ENCODE results near the gene GRN.
"Not testable (repeated sequence)": the region's sequence is repeated elsewhere in the genome, so short reads cannot be mapped to it uniquely, and the experiment has no call there.

GRN gene

DNA sequence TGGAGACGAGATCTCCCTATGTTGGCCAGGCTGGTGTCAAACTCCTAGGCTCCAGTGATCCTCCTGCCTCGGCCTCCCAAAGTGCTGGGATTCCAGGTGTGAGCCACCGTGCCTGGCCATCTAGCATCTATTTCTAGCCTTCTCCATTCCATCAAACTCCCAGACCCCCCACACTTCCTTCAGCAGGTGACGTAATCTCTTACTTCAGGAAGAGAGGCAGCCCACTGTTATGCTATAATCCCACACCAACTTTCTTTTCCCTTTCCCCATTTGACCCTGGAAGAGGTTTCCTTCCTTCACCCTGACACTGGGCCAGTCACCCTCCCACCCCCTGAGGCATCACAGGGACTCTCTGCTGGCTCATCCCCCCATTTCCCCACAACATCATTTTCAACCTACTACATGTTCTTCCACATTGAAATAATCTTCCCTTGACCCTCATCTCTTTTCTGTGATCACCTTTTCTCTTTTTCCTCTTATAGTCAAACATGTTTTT lies 36.8 kb downstream of the GRN start:
- in situ Hi-C loops (cut with MboI; ENCODE audit: low sequenced_read_pairs): no loop called here

DNA sequence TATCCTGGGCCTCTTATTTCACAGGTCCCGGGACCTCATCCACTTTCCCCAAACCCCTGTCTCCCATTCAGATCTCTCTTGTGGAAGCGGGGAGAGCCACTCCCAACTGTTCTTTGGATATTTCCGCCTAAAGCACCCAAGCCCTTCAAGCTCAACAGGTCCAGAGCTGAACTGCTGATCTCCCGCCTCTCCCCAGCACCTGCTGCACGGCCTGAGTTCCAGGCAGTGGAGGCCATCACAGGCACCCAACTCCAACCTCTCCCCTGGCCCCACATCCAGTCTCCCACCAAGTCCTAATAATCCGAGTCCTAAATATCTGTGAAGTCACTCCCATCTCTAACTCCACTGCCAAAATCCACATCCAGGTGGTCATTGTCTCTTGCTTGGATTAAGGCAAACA lies 37.8 kb downstream of the GRN start:
- in situ Hi-C loops (cut with MboI; ENCODE audit: low sequenced_read_pairs): no loop called here

DNA sequence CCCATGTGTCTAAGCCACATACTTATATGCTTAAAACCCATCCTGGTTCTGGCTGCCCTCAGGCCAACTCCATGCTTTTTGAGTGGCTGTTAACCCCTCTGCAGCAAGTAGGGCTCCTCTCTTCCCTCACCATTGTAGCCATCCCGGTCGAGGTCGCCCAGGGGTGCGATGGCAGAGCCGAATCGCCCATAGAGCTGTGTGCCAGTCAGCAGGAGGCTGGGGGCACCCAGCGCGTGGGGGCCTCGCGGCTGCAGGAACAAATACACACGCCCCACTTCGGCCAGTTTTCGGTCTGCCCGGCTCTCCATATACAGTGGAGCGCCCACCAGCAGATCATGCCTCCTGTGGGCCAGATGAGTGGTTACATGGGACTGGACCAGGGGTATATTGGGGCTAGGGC lies 38.3 kb downstream of the GRN start:
- in situ Hi-C loops (cut with MboI; ENCODE audit: low sequenced_read_pairs): no loop called here

DNA sequence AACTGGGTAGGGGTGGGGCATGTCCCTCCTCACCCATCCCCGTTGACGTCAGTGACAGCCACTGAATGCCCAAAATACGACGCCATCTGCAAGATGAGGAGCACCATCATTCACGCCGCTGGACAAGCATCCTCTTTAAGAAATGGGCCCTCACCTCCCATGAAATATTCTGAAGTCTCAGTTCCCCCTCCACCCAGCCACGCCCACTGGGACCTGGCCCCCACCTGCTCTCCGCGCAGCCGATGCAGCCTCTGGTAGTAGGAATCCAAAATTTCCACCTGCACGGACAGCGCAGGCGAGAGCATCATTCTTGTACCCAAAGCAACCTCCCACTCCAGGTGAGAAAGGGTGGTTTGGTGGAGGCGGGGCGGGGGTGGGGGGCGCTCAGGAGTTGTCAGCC lies 38.8 kb downstream of the GRN start:
- in situ Hi-C loops (cut with MboI; ENCODE audit: low sequenced_read_pairs): no loop called here

DNA sequence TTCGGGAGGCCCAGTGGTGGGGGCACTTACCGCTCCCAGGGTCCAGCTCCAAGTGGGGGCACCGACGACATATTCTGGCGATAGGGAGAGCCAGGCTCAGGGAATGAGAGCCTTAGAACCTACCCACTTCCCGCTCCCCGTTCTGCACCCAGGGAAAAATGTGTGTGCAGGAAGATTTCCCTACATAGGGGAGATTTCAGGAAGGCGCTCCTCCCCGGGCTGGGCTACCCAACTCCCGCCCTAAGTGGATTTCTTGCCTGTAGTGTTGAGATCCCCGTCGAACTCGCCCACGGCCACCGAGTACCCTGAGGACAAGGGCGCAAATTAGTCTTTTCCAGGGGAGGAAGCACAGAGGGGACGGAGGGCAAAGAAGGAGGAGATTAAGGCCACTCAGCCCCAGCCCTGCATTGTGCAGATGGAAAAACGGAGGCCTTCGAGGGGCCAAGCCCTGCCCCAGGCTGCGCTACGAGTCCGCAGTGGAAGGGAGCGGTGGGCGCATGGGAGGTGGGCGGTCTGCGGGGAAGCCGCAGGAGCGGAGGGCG lies 39.2 kb downstream of the GRN start:
- in situ Hi-C loops (cut with MboI; ENCODE audit: low sequenced_read_pairs): no loop called here

DNA sequence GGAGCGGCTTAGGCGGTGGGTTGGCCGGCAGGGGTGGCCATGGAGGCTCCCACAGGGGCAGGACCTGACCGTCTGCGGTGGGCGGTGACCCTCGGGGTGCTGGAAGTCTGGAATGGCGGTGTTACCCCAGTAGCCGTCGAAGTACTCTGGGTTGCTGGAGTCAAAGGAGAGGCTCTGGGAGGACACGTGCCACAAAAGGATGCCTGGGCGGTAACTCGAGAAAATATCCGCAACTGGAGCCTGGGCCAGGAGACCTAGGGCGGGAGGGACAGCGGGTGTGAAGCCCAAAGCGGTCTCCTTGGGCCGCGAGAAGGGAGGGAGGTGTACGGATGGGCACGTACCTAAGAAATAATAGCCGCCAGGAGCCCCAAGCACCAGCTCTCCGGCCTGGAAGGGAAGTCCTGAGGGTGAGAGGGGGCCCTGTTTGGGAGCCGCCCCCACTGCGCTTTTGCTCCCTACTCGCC lies 39.8 kb downstream of the GRN start:
- in situ Hi-C loops (cut with MboI; ENCODE audit: low sequenced_read_pairs): no loop called here

DNA sequence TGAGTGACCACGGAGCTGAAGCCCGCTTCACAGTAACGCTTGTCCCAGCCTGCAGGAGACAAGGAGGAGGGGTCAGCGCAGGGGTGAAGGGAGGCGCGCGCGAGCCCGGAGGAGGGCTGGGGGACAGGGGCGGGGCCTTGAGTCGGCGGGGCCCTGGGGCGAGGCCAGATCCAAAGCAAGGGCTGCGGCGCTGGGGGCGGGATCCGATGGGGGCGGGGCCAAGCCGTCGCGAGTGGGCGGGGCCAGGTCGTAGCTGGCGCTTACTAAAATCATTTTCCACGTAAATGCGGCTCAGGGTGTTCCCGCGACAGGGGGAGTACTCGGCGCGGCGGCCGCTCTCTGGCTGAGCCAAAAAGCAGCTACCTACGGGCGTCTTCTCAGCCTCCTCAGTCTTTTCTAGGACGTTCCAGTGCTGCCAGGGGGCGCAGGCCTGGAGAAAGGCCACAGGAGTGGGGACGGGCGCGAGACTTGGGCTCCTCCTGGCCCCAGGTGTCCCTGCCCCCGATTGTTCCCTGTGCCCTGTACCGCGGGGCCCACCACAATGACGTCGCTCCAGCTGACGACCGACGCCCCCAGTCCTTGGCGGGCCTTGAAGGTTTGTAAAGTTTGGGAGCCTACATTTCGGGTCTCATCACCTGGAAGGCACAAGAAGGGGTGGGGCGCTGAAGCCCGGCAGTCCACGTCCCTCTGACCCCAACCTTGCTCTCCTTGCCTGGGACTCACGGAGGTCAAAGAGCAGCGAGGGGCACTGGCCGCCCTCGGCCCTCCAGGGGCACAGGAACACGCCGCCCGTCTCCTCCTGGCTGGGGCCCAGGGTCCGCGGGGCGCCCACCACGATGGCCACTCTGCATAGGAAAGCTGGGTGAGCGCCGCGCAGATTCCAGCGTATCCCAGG lies 40.4 kb downstream of the GRN start:
- in situ Hi-C loops (cut with MboI; ENCODE audit: low sequenced_read_pairs): no loop called here

DNA sequence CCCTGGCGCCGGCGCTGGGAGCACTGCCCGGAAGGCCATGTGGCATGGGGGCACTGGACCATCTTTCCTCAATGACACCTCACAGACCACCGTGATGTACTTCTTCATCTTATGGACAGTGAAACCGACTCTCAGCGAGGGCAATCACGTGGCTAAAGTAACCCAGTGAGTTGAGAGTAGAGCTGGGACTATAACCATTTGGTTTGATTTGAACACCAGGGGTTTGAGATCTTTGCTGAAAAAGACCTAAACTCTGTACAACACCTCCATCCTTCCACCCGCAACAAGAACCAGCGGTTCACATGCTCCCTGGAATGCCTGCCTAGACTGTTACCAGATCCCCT lies 41.1 kb downstream of the GRN start:
- in situ Hi-C loops (cut with MboI; ENCODE audit: low sequenced_read_pairs): no loop called here

DNA sequence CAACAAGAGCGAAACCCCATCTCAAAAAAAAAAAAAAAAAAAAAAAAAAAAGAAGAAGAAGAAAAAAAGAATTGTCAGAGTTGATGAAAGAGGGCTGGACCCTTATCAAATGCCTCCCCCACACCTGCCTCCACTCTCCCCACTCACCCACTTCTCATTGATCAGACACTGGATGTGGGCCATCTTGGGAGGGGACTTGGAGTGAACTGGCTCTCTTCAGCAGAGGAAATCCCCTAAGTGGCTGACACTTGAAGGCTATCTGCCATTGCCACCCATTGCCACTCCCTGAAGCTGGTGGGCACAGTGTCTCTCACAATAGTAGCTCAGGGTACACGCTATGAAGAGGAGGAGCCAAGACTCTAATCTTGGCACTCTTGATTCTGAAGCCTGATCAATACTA lies 42.7 kb downstream of the GRN start:
- in situ Hi-C loops (cut with MboI; ENCODE audit: low sequenced_read_pairs): no loop called here

DNA sequence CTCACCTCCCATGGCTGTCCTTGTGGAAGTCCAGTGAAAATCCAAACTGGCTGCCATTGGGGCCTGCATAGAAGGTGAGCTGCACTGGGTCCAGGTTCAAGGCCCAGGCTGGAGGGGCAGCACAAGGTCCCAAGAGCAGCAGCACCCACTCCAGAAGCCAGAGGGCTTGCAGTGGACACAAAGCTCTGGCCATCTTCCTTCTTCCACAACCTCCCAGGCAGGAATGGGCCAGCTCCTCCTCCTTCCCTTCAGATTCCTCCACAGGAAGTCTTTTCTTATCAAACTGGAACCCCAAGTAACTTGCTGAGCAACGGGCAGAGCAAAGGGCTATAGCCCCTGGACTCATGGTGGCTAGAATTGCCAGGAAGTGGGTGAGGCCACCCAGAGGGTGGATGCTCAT lies 44.2 kb downstream of the GRN start, which contains the start of gene ITGA2B:
ITGA2B (minus strand) TSS at position 369 of the 400 bp plus-strand sequence; CDS start at position 193, 176 bp downstream.
- in situ Hi-C loops (cut with MboI; ENCODE audit: low sequenced_read_pairs): no loop called here

DNA sequence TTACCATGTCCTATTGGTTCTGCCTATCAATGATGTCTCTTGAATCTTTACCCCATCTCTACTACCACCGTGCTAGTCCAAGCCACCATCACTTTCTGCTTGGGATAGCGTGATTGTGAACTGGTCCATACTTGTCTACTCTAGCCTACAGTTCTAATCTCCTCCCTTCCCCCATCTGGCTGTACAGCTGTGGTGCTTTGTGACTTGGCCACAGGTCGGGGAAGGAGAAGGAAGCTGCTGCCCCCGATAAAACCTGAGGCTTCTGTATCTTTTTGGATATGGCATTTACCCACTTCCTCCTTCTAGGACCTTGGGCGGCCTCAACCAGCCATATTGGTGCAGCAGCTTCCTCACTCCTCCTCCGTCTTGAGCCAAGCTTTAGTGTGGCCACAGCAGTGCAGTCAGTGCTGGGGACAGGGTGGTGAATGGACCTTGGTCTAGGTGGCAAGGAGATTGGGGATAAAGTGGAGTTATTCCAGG lies 44.7 kb downstream of the GRN start:
- in situ Hi-C loops (cut with MboI; ENCODE audit: low sequenced_read_pairs): no loop called here

DNA sequence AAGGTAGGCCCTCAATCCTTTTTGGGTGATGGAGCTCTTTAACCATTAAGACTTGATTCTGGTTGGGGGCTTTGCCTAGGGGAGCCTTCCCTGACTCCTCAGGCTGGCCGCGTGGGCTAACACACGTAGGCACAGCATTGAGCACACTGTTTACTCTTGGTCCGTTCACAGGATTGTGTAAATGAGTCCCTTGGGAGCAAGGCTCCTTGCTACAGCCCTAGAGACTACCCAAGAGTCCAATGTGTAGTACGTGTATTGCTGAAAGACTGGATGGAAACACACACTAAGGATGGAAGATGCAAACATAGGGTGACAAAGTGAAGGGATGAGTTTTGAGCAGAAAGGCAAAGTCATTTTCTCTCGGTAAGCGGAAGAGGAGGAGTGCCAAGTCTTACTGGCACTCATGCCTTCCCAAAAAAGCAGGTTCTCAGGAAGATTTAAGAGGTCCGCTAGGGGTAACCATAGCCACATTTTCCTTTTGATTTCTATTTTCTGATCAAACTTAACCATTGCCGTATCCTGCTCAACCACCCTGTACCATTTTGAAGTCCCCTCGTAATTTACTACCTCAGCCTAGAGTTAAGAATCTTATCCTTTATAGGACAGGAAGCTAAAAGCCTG lies 45.3 kb downstream of the GRN start:
- in situ Hi-C loops (cut with MboI; ENCODE audit: low sequenced_read_pairs): no loop called here

DNA sequence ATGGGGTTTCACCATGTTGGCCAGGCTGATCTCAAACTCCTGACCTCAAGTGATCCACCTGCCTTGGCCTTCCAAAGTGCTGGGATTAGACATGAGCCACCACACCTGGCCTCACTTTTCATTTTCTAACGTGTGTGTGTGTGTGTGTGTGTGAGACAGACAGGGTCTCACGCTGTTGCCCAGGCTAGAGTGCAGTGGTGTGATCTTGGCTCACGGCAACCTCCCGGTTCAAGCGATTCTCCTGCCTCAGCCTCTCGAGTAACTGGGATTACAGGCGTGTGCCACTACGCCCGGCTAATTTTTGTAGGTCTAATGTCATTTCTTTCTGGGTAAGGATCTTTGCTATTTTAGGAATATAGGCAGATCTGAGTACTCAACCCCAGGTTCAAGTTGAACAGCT lies 49.0 kb downstream of the GRN start:
- in situ Hi-C loops (cut with MboI; ENCODE audit: low sequenced_read_pairs): not testable (repeated sequence)

DNA sequence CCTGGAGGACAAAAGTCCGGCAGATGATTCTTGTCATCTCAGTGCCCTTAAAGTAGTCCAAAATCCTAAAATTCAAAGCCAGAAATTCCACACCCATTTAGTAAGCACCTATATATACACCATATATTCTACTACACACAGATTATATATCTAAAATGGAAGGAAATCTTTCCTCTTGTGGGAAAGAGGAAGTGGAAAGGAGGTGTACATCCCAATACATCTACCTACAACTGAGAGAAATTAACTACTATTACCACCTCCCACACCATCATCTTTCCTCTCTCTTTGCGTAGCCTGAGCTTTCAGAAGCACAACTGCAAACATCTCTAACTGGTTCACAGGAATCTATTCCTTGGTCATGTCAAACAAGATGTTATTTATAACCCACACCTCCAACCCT lies 49.7 kb downstream of the GRN start:
- in situ Hi-C loops (cut with MboI; ENCODE audit: low sequenced_read_pairs): no loop called here

DNA sequence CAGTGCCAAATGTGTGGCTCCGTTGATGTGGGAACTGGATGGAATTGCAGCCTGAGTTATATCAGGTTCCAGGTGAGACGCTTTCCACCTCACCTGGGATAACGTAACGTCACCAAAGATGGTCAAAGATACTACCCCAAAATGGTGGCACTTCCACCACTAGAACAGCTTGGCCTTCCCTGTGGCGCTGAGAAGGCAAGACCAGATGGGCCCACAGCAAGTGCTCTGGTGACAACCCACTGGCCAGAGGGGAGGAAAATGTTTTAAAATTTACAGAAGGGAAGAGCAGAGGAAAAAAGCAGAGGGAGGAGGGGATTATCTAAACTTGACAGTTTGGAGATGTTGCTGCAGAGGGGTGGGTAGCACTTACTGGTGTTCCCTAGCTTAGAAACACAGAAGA lies 51.8 kb downstream of the GRN start:
- in situ Hi-C loops (cut with MboI; ENCODE audit: low sequenced_read_pairs): no loop called here

DNA sequence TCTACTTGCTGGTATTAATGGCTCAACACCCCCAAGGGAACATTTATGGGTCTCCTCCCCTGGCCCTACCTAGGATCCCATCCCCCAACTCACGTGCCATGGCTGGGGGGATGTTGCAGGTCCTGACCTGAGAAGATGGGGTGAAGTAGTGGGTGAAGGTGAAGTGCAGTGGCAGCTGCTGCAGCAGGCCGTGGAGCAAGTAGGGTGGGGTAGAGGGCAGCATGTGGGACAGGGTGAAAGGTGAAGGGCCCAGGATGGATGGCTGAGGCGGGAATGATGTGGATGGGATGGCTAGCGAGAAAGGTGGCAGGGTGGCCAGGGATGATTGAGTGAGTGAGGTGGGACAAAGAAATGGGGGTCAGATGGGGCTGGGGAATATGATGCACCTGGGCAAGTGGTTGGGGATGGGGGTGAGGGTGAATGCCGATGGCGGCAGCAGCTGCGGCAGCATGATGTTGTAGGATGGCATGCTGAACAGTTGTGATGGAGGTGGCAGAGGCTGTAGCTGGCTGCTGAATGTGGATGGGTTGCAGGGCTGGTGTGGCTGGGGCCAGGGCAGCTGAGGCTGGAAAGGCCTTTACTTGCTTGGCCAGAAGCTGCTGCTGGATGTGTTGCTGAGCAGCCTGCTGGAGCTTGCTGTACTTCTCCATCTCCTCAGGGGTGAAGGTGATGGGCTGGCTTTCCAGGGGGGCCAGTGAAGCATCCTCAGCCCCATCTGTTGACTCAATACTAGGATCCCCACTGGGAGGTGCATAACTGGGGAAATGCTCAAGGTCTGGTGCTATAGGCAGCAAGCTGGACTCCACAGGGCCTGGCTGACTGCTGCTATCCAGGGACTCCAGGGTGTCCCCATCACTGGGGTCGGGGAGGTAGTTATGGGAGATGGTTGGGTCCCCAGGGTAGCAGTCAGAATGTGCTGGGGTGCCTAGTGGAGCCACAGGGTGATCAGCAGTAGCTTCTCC lies 52.7 kb downstream of the GRN start:
- in situ Hi-C loops (cut with MboI; ENCODE audit: low sequenced_read_pairs): no loop called here

DNA sequence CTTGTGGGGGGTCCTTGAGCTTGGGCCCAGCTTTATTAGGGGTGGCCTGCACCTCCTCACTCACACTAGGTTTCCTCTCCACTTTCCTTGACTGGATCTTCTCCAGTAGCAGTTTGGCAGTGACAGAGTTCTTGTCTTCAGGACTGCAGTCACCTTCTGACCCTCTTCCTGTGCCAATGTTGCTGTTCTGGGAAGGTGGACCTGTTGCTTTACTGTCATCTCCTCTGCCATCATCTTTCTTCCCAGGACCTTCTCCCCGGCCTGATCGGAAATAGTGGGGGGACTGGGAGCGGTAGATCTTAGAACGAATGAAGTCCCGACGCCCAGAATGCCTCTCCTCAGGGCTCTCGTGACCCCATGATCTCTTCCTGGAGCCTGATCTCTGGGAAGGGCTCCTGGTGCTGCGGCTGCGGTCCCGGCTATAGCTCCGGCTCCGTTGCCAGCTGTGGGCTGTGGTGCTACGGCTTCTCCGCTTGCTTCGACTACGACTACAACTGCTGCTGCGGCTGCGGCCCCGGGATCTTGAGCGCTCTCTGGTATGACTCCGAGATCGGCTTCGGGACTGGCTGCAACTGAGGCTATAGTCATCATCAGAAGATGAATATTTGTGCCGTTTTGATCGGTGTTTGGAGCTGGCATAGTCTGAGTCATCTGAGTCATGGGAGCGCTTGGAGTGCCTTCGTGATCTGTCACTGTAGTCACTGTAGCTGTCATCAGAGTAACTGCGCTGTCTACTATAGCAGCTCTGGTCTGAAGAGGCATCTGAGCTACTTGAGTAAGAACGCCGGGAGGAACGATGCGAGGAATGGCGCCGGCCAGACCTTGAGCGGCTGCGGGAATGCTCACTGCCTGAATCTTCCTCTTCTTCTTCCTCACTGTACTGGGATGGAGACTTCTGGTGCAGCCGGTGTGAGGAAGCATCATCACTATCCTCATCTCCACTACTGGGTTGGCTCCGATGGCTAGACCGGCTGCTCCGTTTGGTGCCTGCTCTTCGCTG lies 53.9 kb downstream of the GRN start:
- in situ Hi-C loops (cut with MboI; ENCODE audit: low sequenced_read_pairs): no loop called here

DNA sequence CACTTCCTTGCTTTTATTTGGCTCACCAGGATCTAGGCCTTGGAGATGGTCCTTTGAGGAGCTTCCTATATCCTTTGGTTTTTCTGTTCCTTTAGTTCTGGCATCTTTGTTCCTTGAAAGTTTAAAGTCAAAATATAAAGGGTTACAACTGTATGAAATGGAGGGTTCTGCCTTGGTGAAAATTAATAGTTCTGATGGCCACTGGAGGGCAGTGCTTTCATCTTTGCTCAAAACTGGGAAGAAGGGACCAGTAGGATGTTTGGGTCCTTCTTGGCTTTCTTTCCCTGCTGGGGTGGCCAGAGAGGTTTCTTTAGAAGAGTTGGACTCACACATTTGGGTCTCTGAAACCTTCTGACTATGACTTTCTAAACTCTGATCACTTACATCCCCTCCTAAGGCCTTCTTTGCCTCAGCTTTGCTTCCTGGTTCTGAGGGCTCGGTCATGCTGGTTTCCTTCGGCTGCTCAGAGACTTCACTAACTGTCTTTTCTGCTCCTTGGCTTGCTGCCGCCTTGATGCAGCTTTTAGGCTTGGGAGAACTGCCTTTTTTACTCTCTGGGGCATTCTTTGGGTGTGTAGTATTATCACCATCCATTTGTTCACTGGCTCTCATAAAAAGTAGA lies 55.2 kb downstream of the GRN start:
- in situ Hi-C loops (cut with MboI; ENCODE audit: low sequenced_read_pairs): no loop called here

Data from hTERT RPE-1 (cell line).